HepG2 (cell line): Measurements from ENCODE around the gene CEP128. TPM values are rescaled to one million over a fixed set of nuclear protein-coding genes. Genes with fewer than 3 reads are reported as not detected.

Experiments
- ATAC-seq: fragments of 200-7000 bp; cut with Tn5 transposase; 3 replicates; pipeline ENCODE4 v1.9.1; 2020; ENCODE audit warnings: mild to moderate bottlenecking, moderate library complexity
- BruUV-seq: library from RNA; stranded (reverse); fragments of 400-500 nt; replicated peaks from 2 replicates; lab custom pipeline; 2021; lab: Mats Ljungman, UMichigan
- CTCF ChIA-PET: fragments of 300-600 bp; formaldehyde crosslinking; extraction: SDS; loops from one replicate; lab custom pipeline; 2021; ENCODE audit warnings: low total read pairs, inconsistent platforms, low intra/inter-chr PET ratio; lab: Yijun Ruan, JAX
- POLR2A ChIA-PET: fragments of 350-600 bp; sonication (Branson Sonifier 250); formaldehyde crosslinking; loops from one replicate; lab custom pipeline; 2020; ENCODE audit warnings: antibody characterized with exemption, inconsistent platforms; lab: Yijun Ruan, JAX
- DNase-seq: peaks from one replicate; pipeline ENCODE4 v3.0.0-alpha.2; 2015; ENCODE audit warnings: low spot score
- FAIRE-seq: peaks from 3 replicates; lab custom pipeline; 2011; peaks lifted over from hg19 to GRCh38; lab: Jason Lieb, UNC
- H2AFZ ChIP-seq: one replicate; pipeline ENCODE4 v1.6.1; 2011; ENCODE audit warnings: low read length, inconsistent platforms
- H3K27ac ChIP-seq: fragments of 300-600 bp; 3 replicates; pipeline ENCODE4 v1.8.0; 2011; ENCODE audit warnings: mixed run types, mild to moderate bottlenecking, mixed read lengths, low read length, inconsistent platforms; ENCODE audit not compliant: insufficient read depth; ENCODE audit errors: extremely low read length
- H3K27me3 ChIP-seq, 2 experiments: fragments of 200-600 bp in 1 of 2; 2 replicates in 1 of 2; 3 replicates in 1 of 2; pipeline versions ENCODE4 v1.6.0 to v1.8.0; 2011; ENCODE audit warnings: low read length in 2 of 2, mild to moderate bottlenecking in 2 of 2, moderate library complexity in 2 of 2, inconsistent platforms in 1 of 2; ENCODE audit not compliant: insufficient read depth in 2 of 2, control insufficient read depth in 1 of 2
- H3K36me3 ChIP-seq, 2 experiments: fragments of 200-600 bp in 1 of 2; replicated peaks in 1 of 2; 2 replicates in 1 of 2; 3 replicates in 1 of 2; pipeline versions ENCODE4 v1.5.1 to v1.8.0; 2011; ENCODE audit warnings: low read length in 2 of 2, inconsistent platforms in 1 of 2; ENCODE audit not compliant: insufficient read depth in 2 of 2, control insufficient read depth in 1 of 2
- H3K4me1 ChIP-seq: 2 replicates; pipeline ENCODE4 v1.5.1; 2012; ENCODE audit warnings: low read length, inconsistent platforms; ENCODE audit not compliant: insufficient read depth
- H3K4me2 ChIP-seq: 2 replicates; pipeline ENCODE4 v1.6.0; 2011; ENCODE audit warnings: low read depth, low read length, inconsistent platforms
- H3K4me3 ChIP-seq, 3 experiments: fragments of 200-600 bp in 1 of 3; sonication (generic), shearing (Covaris generic) in 1 of 3; replicated peaks in 1 of 3; 2 replicates each; pipeline ENCODE4 v1.5.1; 2011 to 2016; ENCODE audit warnings: low read length in 3 of 3, inconsistent platforms in 2 of 3, low read depth in 2 of 3, mild to moderate bottlenecking in 2 of 3, control low read depth in 1 of 3, mixed read lengths in 1 of 3; ENCODE audit not compliant: insufficient read depth in 1 of 3
- H3K79me2 ChIP-seq: one replicate; pipeline ENCODE4 v1.6.1; 2011; ENCODE audit warnings: low read length, inconsistent platforms; ENCODE audit not compliant: insufficient read depth
- H3K9ac ChIP-seq: 2 replicates; pipeline ENCODE4 v1.6.0; 2011; ENCODE audit warnings: mild to moderate bottlenecking, low read depth, low read length, inconsistent platforms; ENCODE audit not compliant: insufficient read depth
- H3K9me3 ChIP-seq: 2 replicates; pipeline ENCODE4 v1.5.1; 2012; ENCODE audit warnings: mild to moderate bottlenecking, low read length
- H4K20me1 ChIP-seq: 2 replicates; pipeline ENCODE4 v1.6.0; 2011; ENCODE audit warnings: inconsistent platforms, mild to moderate bottlenecking, low read length, moderate library complexity; ENCODE audit not compliant: insufficient read depth
- FLYWCH1 ChIP-seq: sonication (generic); formaldehyde crosslinking; IDR thresholded peaks from 2 replicates; pipeline ENCODE4 v1.8.1; 2023; ENCODE audit warnings: mild to moderate bottlenecking, missing genetic modification reagents
- FOXA1 ChIP-seq, 2 experiments: fragments of 450-650 bp in 1 of 2; sonication (generic) in 1 of 2; formaldehyde crosslinking in 1 of 2; IDR thresholded peaks; 2 replicates each; pipeline versions ENCODE4 v1.4.0 to v1.6.1; 2016 to 2020; ENCODE audit warnings: missing genetic modification reagents in 1 of 2
- GTF3A ChIP-seq: sonication (generic); formaldehyde crosslinking; conservative IDR thresholded peaks from 2 replicates; pipeline ENCODE4 v1.4.0; 2020; ENCODE audit warnings: mild to moderate bottlenecking, missing genetic modification reagents
- MAFF ChIP-seq: IDR thresholded peaks from 2 replicates; pipeline ENCODE4 v1.6.1; 2011; ENCODE audit warnings: low read depth, low read length, improper control_type of control experiment
- MAFK ChIP-seq, 2 experiments: IDR thresholded peaks in 1 of 2; conservative IDR thresholded peaks in 1 of 2; 2 replicates each; pipeline ENCODE4 v1.6.1; 2011; ENCODE audit warnings: improper control_type of control experiment in 2 of 2, low read length in 2 of 2
- SOX13 ChIP-seq, 3 experiments: fragments of 450-650 bp in 1 of 3; sonication (generic) in 1 of 3; formaldehyde crosslinking in 1 of 3; IDR thresholded peaks in 2 of 3; conservative IDR thresholded peaks in 1 of 3; 2 replicates each; pipeline versions ENCODE4 v1.5.0 to v1.6.1; 2016 to 2020; ENCODE audit warnings: antibody characterized with exemption in 1 of 3, mild to moderate bottlenecking in 1 of 3, missing compliant biosample characterization in 1 of 3, missing genetic modification reagents in 1 of 3, moderate library complexity in 1 of 3
- ZNF597 ChIP-seq: sonication (generic); formaldehyde crosslinking; IDR thresholded peaks from 2 replicates; pipeline ENCODE4 v1.5.0; 2020; ENCODE audit warnings: missing genetic modification reagents
- ZNF883 ChIP-seq: sonication (generic); formaldehyde crosslinking; IDR thresholded peaks from 2 replicates; pipeline ENCODE4 v1.5.1; 2020; ENCODE audit warnings: mild to moderate bottlenecking, missing genetic modification reagents; ENCODE audit errors: not compliant biosample characterization
- WGBS: methylation state at CpG from one replicate; pipeline ENCODE4 v1.1.6; 2017; ENCODE audit warnings: low lambda C conversion rate; 5-methylcytosine and 5-hydroxymethylcytosine counted together
- in situ Hi-C: cut with HindIII; loops from 2 replicates; pipeline ENCODE4 v1.10.0; 2017; ENCODE audit warnings: low pct_unique_long_range_greater_than_20kb; ENCODE audit not compliant: extremely low pct_ligation_motif_present
- intact Hi-C: fragments of 100-400 bp; cut with micrococcal nuclease; formaldehyde crosslinking; loops from one replicate; pipeline ENCODE4 v1.10.0; 2022; ENCODE audit not compliant: unreplicated experiment
- polyA plus RNA-seq, 8 experiments: library from polyadenylated mRNA; depleted of rRNA in 3 of 8; stranded (reverse) in 7 of 8; unstranded in 1 of 8; fragments of >200 nt; fragmentation: Illumina TruSeq in 4 of 8; extraction: Trizol in 4 of 8; gene quantifications; 2 replicates each; pipeline versions ENCODE4 v1.2.1 to v1.2.3, GENCODE V29; 2011 to 2016; ENCODE audit warnings: low read depth in 4 of 8, missing spikeins in 1 of 8, mixed read lengths in 1 of 8; ENCODE audit not compliant: insufficient read depth in 1 of 8
- total RNA-seq, 5 experiments: library from RNA; depleted of rRNA; stranded (reverse); fragments of >200 nt; fragmentation: Illumina TruSeq; extraction: Trizol; gene quantifications; 2 replicates each; pipeline ENCODE4 v1.2.3, GENCODE V29; 2016; ENCODE audit warnings: low read depth in 1 of 5

Gene CEP128
- total and polyA plus RNA-seq, 2 of the 13 experiments (the other 11 are each of a cell fraction or from before 2014, with no cell fraction given) = 1.3 to 7.5 TPM

GRCh38 chr14:80754696-80755095 lies 186.8 kb downstream of the CEP128 start:
- intact Hi-C loops = no loop called here
- FAIRE-seq (no peak), ATAC-seq (no peak)

GRCh38 chr14:80751285-80751684 lies 190.3 kb downstream of the CEP128 start:
- H3K36me3 ChIP-seq = no peaks in the 10 kb centered on the region
- H3K9me3 ChIP-seq = no peaks in the 10 kb centered on the region
- no peaks in the 10 kb centered on the region for H3K79me2 ChIP-seq
- H3K27me3 ChIP-seq = no peaks in the 10 kb centered on the region
- WGBS = 100% methylated on average over 1 of the region's 1 CpG
- H3K27ac ChIP-seq = no peak overlapping the region
- no peak overlapping the region for H3K9ac ChIP-seq
- H2AFZ ChIP-seq = no peak overlapping the region
- no peak overlapping the region for H3K4me3 ChIP-seq
- BruUV-seq = no TSS peak
- in situ Hi-C loops = no loop called here
- intact Hi-C loops = no loop called here
- FAIRE-seq (no peak), DNase-seq (no peak), ATAC-seq (no peak)
- peak; percentile 61 for TF ChIP-seq MAFF
- peak; percentile 46 to 78; a peak in 3 of 4 replicates for TF ChIP-seq MAFK (conservative IDR thresholded peaks at IDR 0.05 in 1 of 2, IDR thresholded peaks at IDR 0.05 in 1 of 2; ENCODE audit: low read length in 2 of 2)
- no peak for TF ChIP-seq ZNF597 (CRISPR knock-in tag)
- no peaks in the 10 kb centered on the region for H3K4me1 ChIP-seq
- H4K20me1 ChIP-seq = no peaks in the 10 kb centered on the region
- ChIA-PET CTCF (no interaction called here), POLR2A (no interaction called here)
- no peak overlapping the region for H3K4me2 ChIP-seq

More at GRCh38 chr14:80754696-80755095, 186.8 kb downstream of the CEP128 start:
- ChIA-PET POLR2A (no interaction called here), CTCF (no interaction called here)
- Histone ChIP-seq H3K27ac (no peak overlapping the region), H3K4me2 (no peak overlapping the region), H3K9ac (no peak overlapping the region), H3K36me3 (no peaks in the 10 kb centered on the region), H2AFZ (no peak overlapping the region), H3K27me3 (no peaks in the 10 kb centered on the region), H4K20me1 (no peaks in the 10 kb centered on the region), H3K4me3 (no peak overlapping the region), H3K4me1 (no peaks in the 10 kb centered on the region), H3K79me2 (no peaks in the 10 kb centered on the region), H3K9me3 (no peaks in the 10 kb centered on the region)
- in situ Hi-C loops = no loop called here
- TF ChIP-seq FLYWCH1 = no peak
- no peak for TF ChIP-seq FOXA1 (IDR thresholded peaks at IDR 0.05)
- no peak for TF ChIP-seq FOXA1 (CRISPR knock-in tag; IDR thresholded peaks at IDR 0.05)
- TF ChIP-seq MAFF = peak; percentile 70
- TF ChIP-seq SOX13 (IDR thresholded peaks at IDR 0.05) = no peak
- no peak for TF ChIP-seq SOX13 (CRISPR knock-in tag; conservative IDR thresholded peaks at IDR 0.05 in 1 of 2, IDR thresholded peaks at IDR 0.05 in 1 of 2)
- TF ChIP-seq GTF3A (CRISPR knock-in tag) = no peak
- peak; percentile 69 to 81 for TF ChIP-seq MAFK (conservative IDR thresholded peaks at IDR 0.05 in 1 of 2, IDR thresholded peaks at IDR 0.05 in 1 of 2; ENCODE audit: low read length in 2 of 2)
- TF ChIP-seq ZNF883 (CRISPR knock-in tag) = no peak
- DNase-seq = no peak
- WGBS = 96% methylated on average over 7 of the region's 7 CpGs
- no TSS peak for BruUV-seq
